ENCODE results near the gene ALG12. TPM values are rescaled to one million over a fixed set of nuclear protein-coding genes. Genes with fewer than 3 reads are reported as not detected.

The ALG12 gene
- total RNA-seq, 1 experiment from 2014 or later, result 16.6 TPM

GRCh38 chr22:49956418-49956770 is 38.2 kb upstream of the ALG12 start (continued):
- TF ChIP-seq REST (IDR thresholded peaks at IDR 0.05; ENCODE audit: low read depth), result no peak

GRCh38 chr22:49955581-49956417 is 37.6 kb upstream of the ALG12 start:
- Histone ChIP-seq H3K79me2 (ENCODE audit: insufficient read depth, low read length) (peaks cover under 1% of the 10 kb centered on the region; the same call in 1 of the 2 replicates), H3K9ac (ENCODE audit: low read length) (no peak overlapping the region), H3K9me2 (ENCODE audit: insufficient read depth) (no peaks in the 10 kb centered on the region), H3K9me3 (ENCODE audit: control insufficient read depth in 1 of 2, insufficient read depth in 1 of 2, low read depth in 1 of 2, low read length in 2 of 2) (no peaks in the 10 kb centered on the region), H3K36me3 (ENCODE audit: control insufficient read depth in 1 of 2, insufficient read depth in 2 of 2, low read length in 2 of 2) (no peaks in the 10 kb centered on the region), H2AFZ (ENCODE audit: low read depth, low read length, poor library complexity, severe bottlenecking) (no peak overlapping the region), H3K27ac (ENCODE audit: low read depth, low read length) (no peak overlapping the region), H4K20me1 (ENCODE audit: insufficient read depth) (no peaks in the 10 kb centered on the region), H3K4me3 (replicated peaks in 1 of 2; ENCODE audit: low read depth in 1 of 2, low read length in 2 of 2) (no peak overlapping the region), H3K4me2 (ENCODE audit: low read length) (no peak overlapping the region), H3K27me3 (ENCODE audit: insufficient read depth, low read length) (no peaks in the 10 kb centered on the region), H3K4me1 (ENCODE audit: control insufficient read depth in 1 of 2, insufficient read depth in 2 of 2, low read length in 2 of 2) (peaks cover 25 to 50% of the 10 kb centered on the region in 2 experiments)
- no TSS peak for BruUV-seq (replicated peaks)
- TF ChIP-seq ZBTB33 (IDR thresholded peaks at IDR 0.05; ENCODE audit: extremely low read depth, insufficient replicate concordance, low read length) (no peak), FOSL1 (IDR thresholded peaks at IDR 0.05; ENCODE audit: low read depth) (no peak), RAD21 (IDR thresholded peaks at IDR 0.05; ENCODE audit: low read depth) (no peak), CTCF (IDR thresholded peaks at IDR 0.05 in 2 of 3, conservative IDR thresholded peaks at IDR 0.05 in 1 of 3; ENCODE audit: borderline replicate concordance in 1 of 3, insufficient read depth in 1 of 3, low read depth in 2 of 3, low read length in 2 of 3) (no peak), EZH2phosphoT487 (IDR thresholded peaks at IDR 0.05; ENCODE audit: borderline replicate concordance) (no peak), ELF1 (IDR thresholded peaks at IDR 0.05; ENCODE audit: borderline replicate concordance, low read depth) (no peak), EZH2 (IDR thresholded peaks at IDR 0.05) (no peak), POLR2A (IDR thresholded peaks at IDR 0.05; ENCODE audit: borderline replicate concordance, extremely low read depth, insufficient read depth, insufficient read length) (no peak), TCF7L2 (IDR thresholded peaks at IDR 0.05; ENCODE audit: borderline replicate concordance, extremely low read depth, insufficient read depth, insufficient read length) (no peak), CEBPB (IDR thresholded peaks at IDR 0.05; ENCODE audit: low read depth) (no peak)
- ChIA-PET POLR2A (no interaction called here), RAD21 (ENCODE audit: low non-redundant PET in 1 of 2, low total read pairs in 2 of 2, uncharacterized antibody in 2 of 2, unreplicated experiment in 2 of 2) (no interaction called here), CTCF (no interaction called here)
- intact Hi-C loops (cut with micrococcal nuclease), result no loop called here
- DNase-seq (ENCODE audit: low read depth, low spot score), result no peak
- no peak for ATAC-seq
